Fibroblast of lung (primary cell): Measurements from ENCODE around the gene RIPPLY2. TPM values are rescaled to one million over a fixed set of nuclear protein-coding genes. Genes with fewer than 3 reads are reported as not detected.

ENCODE experiments used
- DNase-seq, 2 donors: peaks; one replicate each; pipeline versions ENCODE4 v3.0.0 to v3.0.0-alpha.2; 2010; ENCODE audit warnings: low read depth in 2 of 2
- H2AFZ ChIP-seq: 2 replicates; pipeline ENCODE4 v1.5.1; 2012; ENCODE audit warnings: low read length, control low read depth, inconsistent platforms
- H3K27ac ChIP-seq: 2 replicates; pipeline ENCODE4 v1.5.1; 2011; ENCODE audit warnings: low read length, control low read depth; ENCODE audit not compliant: insufficient read depth
- H3K27me3 ChIP-seq: 2 replicates; pipeline ENCODE4 v1.5.1; 2011; ENCODE audit warnings: mild to moderate bottlenecking, low read length; ENCODE audit not compliant: control insufficient read depth, insufficient read depth
- H3K36me3 ChIP-seq: 2 replicates; pipeline ENCODE4 v1.5.1; 2011; ENCODE audit warnings: low read length; ENCODE audit not compliant: control insufficient read depth, insufficient read depth
- H3K4me1 ChIP-seq: 2 replicates; pipeline ENCODE4 v1.5.1; 2011; ENCODE audit warnings: low read length; ENCODE audit not compliant: control insufficient read depth, insufficient read depth; ENCODE audit errors: extremely low read depth
- H3K4me2 ChIP-seq: 2 replicates; pipeline ENCODE4 v1.5.1; 2011; ENCODE audit warnings: low read length, control low read depth; ENCODE audit not compliant: insufficient read depth; ENCODE audit errors: extremely low read depth
- H3K4me3 ChIP-seq, 4 experiments: fragments of 200-600 bp in 1 of 4; sonication (generic) in 1 of 4; replicated peaks in 1 of 4; 2 replicates each; pipeline ENCODE4 v1.5.1; 2011 to 2016; ENCODE audit warnings: low read length in 4 of 4, low read depth in 3 of 4, mild to moderate bottlenecking in 3 of 4, control low read depth in 2 of 4, inconsistent platforms in 1 of 4, mixed read lengths in 1 of 4; ENCODE audit not compliant: insufficient read depth in 1 of 4; ENCODE audit errors: control extremely low read depth in 1 of 4
- H3K79me2 ChIP-seq: 2 replicates; pipeline ENCODE4 v1.5.1; 2012; ENCODE audit warnings: mild to moderate bottlenecking, low read length, inconsistent platforms; ENCODE audit not compliant: control insufficient read depth, insufficient read depth
- H3K9ac ChIP-seq: 2 replicates; pipeline ENCODE4 v1.5.1; 2011; ENCODE audit warnings: mild to moderate bottlenecking, low read length, control low read depth; ENCODE audit not compliant: insufficient read depth
- H3K9me3 ChIP-seq: 2 replicates; pipeline ENCODE4 v1.5.1; 2012; ENCODE audit warnings: low read depth, low read length; ENCODE audit not compliant: control insufficient read depth, insufficient read depth
- H4K20me1 ChIP-seq: 2 replicates; pipeline ENCODE4 v1.5.1; 2011; ENCODE audit warnings: low read length; ENCODE audit not compliant: control insufficient read depth, insufficient read depth; ENCODE audit errors: extremely low read depth
- EZH2 ChIP-seq: IDR thresholded peaks from 2 replicates; pipeline ENCODE4 v1.5.1; 2012; ENCODE audit warnings: low read length, control low read depth, mild to moderate bottlenecking; ENCODE audit errors: missing control alignments
- polyA plus RNA-seq, 2 donors: library from polyadenylated mRNA; depleted of rRNA in 1 of 2; stranded (reverse) in 1 of 2; unstranded in 1 of 2; fragments of >200 nt; gene quantifications; 2 replicates each; pipeline ENCODE4 v1.2.1, GENCODE V29; 2011 to 2012; ENCODE audit warnings: missing spikeins in 1 of 2
- total RNA-seq: library from RNA; depleted of rRNA; stranded (reverse); fragments of >200 nt; gene quantifications from 2 replicates; pipeline ENCODE4 v1.2.1, GENCODE V29; 2014
- TF ChIP-seq, protein P1 (sequence below), 2 donors: IDR thresholded peaks in 1 of 2; conservative IDR thresholded peaks in 1 of 2; 1 replicate in 1 of 2; 2 replicates in 1 of 2; pipeline ENCODE4 v1.5.1; 2011 to 2012; ENCODE audit warnings: low read length in 2 of 2, control low read depth in 1 of 2, inconsistent platforms in 1 of 2, low read depth in 1 of 2, mild to moderate bottlenecking in 1 of 2

Gene RIPPLY2
- total and polyA plus RNA-seq, 2 donors (not counting 1 experiment from before 2014, with no cell fraction given) = not detected

DNA sequence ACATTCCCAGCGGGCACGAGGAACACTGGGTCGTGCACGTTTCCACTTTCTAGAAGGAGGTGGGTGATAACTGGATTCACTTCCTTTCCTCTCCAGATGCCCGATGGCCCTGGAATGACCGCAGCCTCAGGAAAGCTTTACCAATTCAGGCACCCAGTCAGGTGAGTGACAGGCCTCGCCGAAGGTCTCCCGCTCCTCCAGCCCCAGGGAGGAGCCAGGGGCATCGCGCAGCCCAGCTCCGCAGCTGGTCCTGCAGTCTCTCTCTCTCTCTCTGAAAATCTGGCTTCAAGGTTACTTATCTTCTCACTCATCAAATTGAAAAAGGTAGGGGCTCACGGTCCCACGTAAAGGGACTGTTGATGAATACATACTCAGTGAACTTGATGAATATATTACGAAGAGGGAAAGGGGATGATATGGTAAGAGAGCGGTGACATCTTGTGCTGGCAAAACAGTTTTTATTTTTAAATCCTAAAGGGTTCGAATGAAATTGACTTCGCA is 891 bp downstream of the RIPPLY2 start:
- Histone ChIP-seq H2AFZ (no peak overlapping the region), H3K27me3 (peaks cover 17% of the 10 kb centered on the region), H4K20me1 (no peaks in the 10 kb centered on the region), H3K36me3 (no peaks in the 10 kb centered on the region), H3K27ac (no peak overlapping the region), H3K4me1 (no peaks in the 10 kb centered on the region), H3K4me2 (peak overlapping the region; percentile 81), H3K4me3 (peak overlapping the region in 2 of 4 experiments; percentile 44 to 49), H3K9ac (no peak overlapping the region), H3K79me2 (no peaks in the 10 kb centered on the region), H3K9me3 (no peaks in the 10 kb centered on the region)
- TF ChIP-seq, protein P1, sequence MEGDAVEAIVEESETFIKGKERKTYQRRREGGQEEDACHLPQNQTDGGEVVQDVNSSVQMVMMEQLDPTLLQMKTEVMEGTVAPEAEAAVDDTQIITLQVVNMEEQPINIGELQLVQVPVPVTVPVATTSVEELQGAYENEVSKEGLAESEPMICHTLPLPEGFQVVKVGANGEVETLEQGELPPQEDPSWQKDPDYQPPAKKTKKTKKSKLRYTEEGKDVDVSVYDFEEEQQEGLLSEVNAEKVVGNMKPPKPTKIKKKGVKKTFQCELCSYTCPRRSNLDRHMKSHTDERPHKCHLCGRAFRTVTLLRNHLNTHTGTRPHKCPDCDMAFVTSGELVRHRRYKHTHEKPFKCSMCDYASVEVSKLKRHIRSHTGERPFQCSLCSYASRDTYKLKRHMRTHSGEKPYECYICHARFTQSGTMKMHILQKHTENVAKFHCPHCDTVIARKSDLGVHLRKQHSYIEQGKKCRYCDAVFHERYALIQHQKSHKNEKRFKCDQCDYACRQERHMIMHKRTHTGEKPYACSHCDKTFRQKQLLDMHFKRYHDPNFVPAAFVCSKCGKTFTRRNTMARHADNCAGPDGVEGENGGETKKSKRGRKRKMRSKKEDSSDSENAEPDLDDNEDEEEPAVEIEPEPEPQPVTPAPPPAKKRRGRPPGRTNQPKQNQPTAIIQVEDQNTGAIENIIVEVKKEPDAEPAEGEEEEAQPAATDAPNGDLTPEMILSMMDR (conservative IDR thresholded peaks at IDR 0.05 in 1 of 2, IDR thresholded peaks at IDR 0.05 in 1 of 2; ENCODE audit: low read depth in 1 of 2, low read length in 2 of 2) = no peak
- no peak for TF ChIP-seq EZH2
- no peak for DNase-seq

DNA sequence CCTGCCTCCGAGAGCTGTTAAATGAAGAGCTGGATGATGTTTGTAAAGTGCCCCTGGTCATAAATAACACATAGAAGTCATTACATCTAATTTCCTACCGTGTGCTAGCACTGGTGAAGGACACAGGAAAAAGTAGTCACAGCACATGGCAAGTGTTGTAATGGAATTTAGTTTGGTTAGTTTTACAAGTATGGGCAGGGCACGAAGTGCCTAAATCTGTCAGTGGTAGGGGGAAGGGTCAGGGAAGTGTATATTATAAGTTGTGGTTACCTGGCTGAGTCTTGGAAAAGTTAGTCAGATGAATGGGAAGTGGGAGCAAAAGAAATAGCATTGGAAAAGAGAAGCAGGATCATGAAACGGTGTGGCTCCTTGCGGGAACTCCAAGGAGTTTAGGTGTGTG is 1.6 kb downstream of the RIPPLY2 start:
- no peak overlapping the region for H3K27ac ChIP-seq
- H3K9ac ChIP-seq = no peak overlapping the region
- peaks cover 17% of the 10 kb centered on the region for H3K27me3 ChIP-seq

DNA sequence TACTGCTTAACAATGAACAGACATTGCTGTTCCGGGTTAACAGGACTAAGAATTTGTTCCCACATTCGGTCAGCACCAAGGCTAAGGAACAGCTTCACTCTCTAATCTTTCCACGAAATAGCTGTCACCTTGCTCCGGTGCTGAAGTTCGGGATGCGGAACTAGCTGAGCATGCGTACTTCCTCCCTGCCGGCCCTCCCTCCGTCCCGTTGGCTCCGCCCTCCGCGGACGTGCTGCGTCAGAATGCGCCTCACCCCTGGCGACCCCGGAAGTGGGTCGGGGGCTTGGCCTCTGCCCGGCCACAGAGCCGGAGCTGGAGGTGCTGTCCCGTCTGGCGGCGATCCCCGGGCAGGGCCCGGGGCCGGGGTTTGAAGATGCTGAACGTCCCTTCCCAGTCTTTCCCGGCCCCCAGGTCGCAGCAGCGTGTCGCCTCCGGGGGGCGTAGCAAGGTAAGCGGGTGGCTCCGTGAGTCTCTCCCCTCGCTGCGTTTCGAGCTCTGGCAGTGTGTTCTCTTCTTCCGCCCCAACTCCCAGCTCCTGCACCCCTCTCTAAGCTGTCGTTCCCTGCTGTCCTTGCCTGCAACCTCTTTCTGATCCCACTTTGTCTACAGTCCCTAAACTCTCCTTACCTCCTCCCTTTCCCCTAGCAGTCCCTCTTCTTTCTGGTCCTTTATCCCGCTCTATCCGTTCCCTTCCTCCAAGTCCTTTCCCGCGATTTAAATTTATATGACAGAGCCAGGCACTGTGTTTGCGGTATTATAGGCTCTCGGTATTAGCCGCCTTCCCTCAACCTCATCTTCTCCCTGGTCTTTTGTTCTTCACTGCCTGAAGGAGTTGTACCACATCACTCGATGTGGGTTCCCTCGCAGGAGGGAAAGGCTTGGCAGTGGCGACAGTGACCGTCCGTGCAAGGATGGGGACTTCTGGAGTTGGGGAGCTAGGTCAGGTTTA is 6.5 kb downstream of the RIPPLY2 start, which contains the start of gene CYB5R4:
Gene CYB5R4, plus strand, starts transcription at position 280 of the 949 bp plus-strand sequence. Its CDS starts 94 bp downstream, at position 374.
- peak within 1 kb of the TSS; percentile 66 for H3K27ac ChIP-seq
- H3K27me3 ChIP-seq = peaks cover 2% of the 10 kb centered on the region
- H3K4me1 ChIP-seq = no peaks in the 10 kb centered on the region
- H2AFZ ChIP-seq = peak within 1 kb of the TSS; percentile 85
- peak within 1 kb of the TSS; percentile 80 for H3K4me2 ChIP-seq
- H4K20me1 ChIP-seq = no peaks in the 10 kb centered on the region
- peak within 1 kb of the TSS; percentile 59 for H3K9ac ChIP-seq
- TF ChIP-seq, protein P1 (conservative IDR thresholded peaks at IDR 0.05 in 1 of 2, IDR thresholded peaks at IDR 0.05 in 1 of 2; ENCODE audit: low read depth in 1 of 2, low read length in 2 of 2) = peak; percentile 48 to 56
- no peak for TF ChIP-seq EZH2
- H3K4me3 ChIP-seq = peak within 1 kb of the TSS; percentile 39 to 85 (median 76)
- DNase-seq = peak; percentile 94 to 97
- H3K36me3 ChIP-seq = no peaks in the 10 kb centered on the region
- H3K9me3 ChIP-seq = no peaks in the 10 kb centered on the region
- H3K79me2 ChIP-seq = peaks cover 8% of the 10 kb centered on the region

More for the DNA sequence above, 1.6 kb downstream of the RIPPLY2 start:
- H3K79me2 ChIP-seq = no peaks in the 10 kb centered on the region
- no peaks in the 10 kb centered on the region for H3K4me1 ChIP-seq
- no peaks in the 10 kb centered on the region for H3K9me3 ChIP-seq
- TF ChIP-seq EZH2 = no peak
- TF ChIP-seq, protein P1 (conservative IDR thresholded peaks at IDR 0.05 in 1 of 2, IDR thresholded peaks at IDR 0.05 in 1 of 2; ENCODE audit: low read depth in 1 of 2, low read length in 2 of 2) = no peak
- no peak overlapping the region for H2AFZ ChIP-seq
- H3K4me3 ChIP-seq = no peak overlapping the region
- no peaks in the 10 kb centered on the region for H3K36me3 ChIP-seq
- H4K20me1 ChIP-seq = no peaks in the 10 kb centered on the region
- H3K4me2 ChIP-seq = no peak overlapping the region
- no peak for DNase-seq
